SU-DHL-6 (cell line): ENCODE results near the gene GRB10.

ENCODE experiments used
- H2AFZ ChIP-seq: fragments of 200-600 bp; sonication (generic); 2 replicates; pipeline ENCODE4 v1.6.1; 2014; ENCODE audit warnings: low read depth, mild to moderate bottlenecking, moderate library complexity, mixed read lengths, antibody characterized with exemption, low read length; ENCODE audit not compliant: severe bottlenecking
- H3F3A ChIP-seq: fragments of 200-600 bp; shearing (Covaris generic); 2 replicates; pipeline ENCODE4 v1.6.0; 2016; ENCODE audit warnings: antibody characterized with exemption, mild to moderate bottlenecking; ENCODE audit not compliant: insufficient read depth
- H3K27ac ChIP-seq: fragments of 200-600 bp; sonication (generic); 2 replicates; pipeline ENCODE4 v1.5.1; 2016; ENCODE audit warnings: low read depth, mild to moderate bottlenecking, low read length, moderate library complexity, mixed read lengths
- H3K27me3 ChIP-seq: fragments of 200-600 bp; sonication (generic), shearing (Covaris generic); 2 replicates; pipeline ENCODE4 v1.6.0; 2014; ENCODE audit warnings: mild to moderate bottlenecking, low read length
- H3K36me3 ChIP-seq: fragments of 200-600 bp; sonication (generic); 2 replicates; pipeline ENCODE4 v1.6.1; 2014; ENCODE audit warnings: mild to moderate bottlenecking, low read length, mixed read lengths
- H3K4me2 ChIP-seq: fragments of 300-600, 200-600 bp; shearing (Covaris generic), sonication (generic); 2 replicates; pipeline ENCODE4 v1.6.0; 2014; ENCODE audit warnings: low read length, low read depth, mild to moderate bottlenecking; ENCODE audit not compliant: poor library complexity, severe bottlenecking
- H3K4me3 ChIP-seq: fragments of 200-600 bp; sonication (generic); 2 replicates; pipeline ENCODE4 v1.5.1; 2014; ENCODE audit warnings: antibody characterized with exemption, low read length, mild to moderate bottlenecking, mixed read lengths; ENCODE audit not compliant: insufficient read depth, poor library complexity, severe bottlenecking
- H3K79me2 ChIP-seq: fragments of 200-600 bp; sonication (generic); 2 replicates; pipeline ENCODE4 v1.6.1; 2014; ENCODE audit warnings: mild to moderate bottlenecking, low read length, moderate library complexity; ENCODE audit not compliant: insufficient read depth
- H3K9ac ChIP-seq: fragments of 200-600 bp; sonication (generic); 2 replicates; pipeline ENCODE4 v1.7.0; 2014; ENCODE audit warnings: mild to moderate bottlenecking, low read length
- H3K9me2 ChIP-seq: fragments of 200-600 bp; sonication (generic); replicated peaks from 2 replicates; pipeline ENCODE4 v1.6.1; 2014; ENCODE audit warnings: low read length; ENCODE audit not compliant: insufficient read depth
- H3K9me3 ChIP-seq: fragments of 200-600 bp; sonication (generic); 2 replicates; pipeline ENCODE4 v1.6.1; 2014; ENCODE audit warnings: low read length, mixed read lengths; ENCODE audit not compliant: insufficient read depth
- H4K20me1 ChIP-seq: fragments of 200-600 bp; sonication (generic); 2 replicates; pipeline ENCODE4 v1.6.1; 2014; ENCODE audit warnings: low read depth, mild to moderate bottlenecking, antibody characterized with exemption, low read length, moderate library complexity, mixed read lengths
- CTCF ChIP-seq: fragments of 200-600 bp; sonication (generic); IDR thresholded peaks from one replicate; pipeline ENCODE4 v1.5.1; 2017; ENCODE audit warnings: antibody characterized with exemption, mild to moderate bottlenecking, low read length, moderate library complexity; ENCODE audit not compliant: insufficient read depth, poor library complexity, severe bottlenecking
- EZH2phosphoT487 ChIP-seq: fragments of 200-600 bp; sonication (generic), shearing (Covaris generic); conservative IDR thresholded peaks from 2 replicates; pipeline ENCODE4 v1.6.1; 2018; ENCODE audit warnings: mild to moderate bottlenecking, antibody characterized with exemption, low read length, moderate library complexity, mixed read lengths

The GRB10 gene

DNA sequence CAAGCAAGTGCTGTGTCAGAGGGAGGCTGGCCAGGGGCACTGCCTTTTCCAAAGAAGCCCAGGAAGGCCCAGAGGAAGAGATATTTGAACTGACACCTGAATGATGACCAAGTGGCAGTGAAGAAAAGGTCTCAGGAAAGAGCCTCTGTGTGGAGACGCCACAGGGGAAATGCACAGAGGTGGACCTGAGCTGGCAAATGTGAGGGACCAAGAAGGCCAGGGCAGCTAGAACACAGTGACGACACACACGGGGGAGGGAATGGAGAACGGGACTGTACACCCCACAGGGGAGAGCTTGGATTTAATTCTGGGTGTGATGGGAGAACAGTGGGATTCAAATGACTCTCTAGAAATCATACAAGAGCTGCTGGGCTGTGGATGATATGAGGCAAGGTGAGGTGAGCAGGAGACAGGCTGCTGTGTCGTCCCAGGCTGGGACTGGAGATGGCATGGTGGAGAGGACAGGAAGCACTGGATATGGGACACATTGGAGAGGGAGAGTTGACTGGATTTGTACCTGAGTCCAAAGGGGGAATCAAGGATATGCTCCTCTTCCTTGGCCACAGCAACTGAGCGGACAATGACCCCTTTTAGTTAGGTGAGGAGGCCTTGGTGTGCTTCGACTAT lies 133.3 kb downstream of the GRB10 start:
- no peak overlapping the region for H3K27ac ChIP-seq
- no peak overlapping the region for H3K4me3 ChIP-seq
- H3K9me3 ChIP-seq: no peaks in the 10 kb centered on the region
- H3F3A ChIP-seq: no peaks in the 10 kb centered on the region
- H3K27me3 ChIP-seq: no peaks in the 10 kb centered on the region; the same call in 1 of the 2 replicates
- no peaks in the 10 kb centered on the region for H4K20me1 ChIP-seq
- H3K9ac ChIP-seq: no peak overlapping the region
- H3K79me2 ChIP-seq: no peaks in the 10 kb centered on the region
- H3K36me3 ChIP-seq: no peaks in the 10 kb centered on the region
- TF ChIP-seq EZH2phosphoT487 (no peak), CTCF (no peak)
- H3K9me2 ChIP-seq: no peaks in the 10 kb centered on the region
- no peak overlapping the region for H2AFZ ChIP-seq
- H3K4me2 ChIP-seq: no peak overlapping the region

- Histone ChIP-seq H3F3A (no peaks in the 10 kb centered on the region), H3K9ac (no peak overlapping the region), H3K9me2 (no peaks in the 10 kb centered on the region), H3K9me3 (no peaks in the 10 kb centered on the region), H3K36me3 (no peaks in the 10 kb centered on the region), H3K4me2 (no peak overlapping the region), H3K79me2 (no peaks in the 10 kb centered on the region), H4K20me1 (no peaks in the 10 kb centered on the region), H2AFZ (no peak overlapping the region), H3K27ac (no peak overlapping the region), H3K27me3 (no peaks in the 10 kb centered on the region), H3K4me3 (no peak overlapping the region)
- no peak for TF ChIP-seq CTCF
- no peak for TF ChIP-seq EZH2phosphoT487
Observed at GRCh38 chr7:50648570-50649169, 134.0 kb downstream of the GRB10 start.

DNA sequence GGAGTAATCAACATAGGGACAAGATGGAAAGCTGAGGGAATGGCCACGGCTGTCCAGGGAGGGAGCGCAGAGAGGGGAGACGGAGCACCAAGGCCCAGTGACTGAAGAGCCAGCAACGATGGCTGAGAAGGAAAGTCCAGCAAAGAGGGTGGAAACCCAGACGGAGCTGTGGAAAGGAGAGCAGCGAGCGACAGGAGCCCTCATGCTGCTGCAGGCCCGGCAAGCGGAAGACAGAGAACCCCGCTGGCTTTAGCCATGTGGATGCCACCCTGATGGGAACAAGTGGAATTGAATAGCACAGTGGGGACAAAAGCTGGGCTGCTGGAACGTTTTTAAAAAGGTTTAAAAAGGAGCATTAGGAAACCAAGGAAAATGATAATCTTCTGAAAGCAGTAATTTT lies 134.6 kb downstream of the GRB10 start:
- Histone ChIP-seq H3K9ac (no peak overlapping the region), H3K27ac (no peak overlapping the region), H3K9me2 (no peaks in the 10 kb centered on the region), H3K79me2 (no peaks in the 10 kb centered on the region), H3K4me3 (no peak overlapping the region), H3K9me3 (no peaks in the 10 kb centered on the region), H3K36me3 (no peaks in the 10 kb centered on the region), H2AFZ (no peak overlapping the region), H3F3A (no peaks in the 10 kb centered on the region), H3K4me2 (no peak overlapping the region), H3K27me3 (no peaks in the 10 kb centered on the region), H4K20me1 (no peaks in the 10 kb centered on the region)
- TF ChIP-seq CTCF: no peak
- TF ChIP-seq EZH2phosphoT487: no peak
